ENCODE data around the gene DUSP22. TPM values are rescaled to one million over a fixed set of nuclear protein-coding genes. Genes with fewer than 3 reads are reported as not detected.

DUSP22 gene
- total RNA-seq, 1 experiment from 2014 or later = 25.0 TPM

DNA sequence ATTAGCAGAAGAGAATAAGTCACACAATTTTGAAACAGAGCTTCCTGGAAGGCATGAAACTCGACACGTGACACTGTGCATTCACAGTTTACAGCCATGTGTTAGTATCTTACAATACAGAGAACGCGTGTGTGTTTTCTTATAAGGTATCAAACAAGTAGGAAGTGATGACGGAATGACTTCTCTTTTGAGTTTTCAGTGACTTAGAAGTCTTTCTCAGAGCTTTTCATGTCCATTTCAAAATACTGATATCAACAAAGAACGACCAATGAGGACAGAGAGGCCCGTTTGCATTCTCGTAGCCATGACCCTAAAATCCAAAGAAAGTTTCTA, 36.6 kb upstream of the DUSP22 start:
- no peaks in the 10 kb centered on the region for H3K36me3 Mint-ChIP-seq (ENCODE audit: insufficient read depth in 1 of 3, low read depth in 3 of 3)
- no peak overlapping the region for H3K4me3 Mint-ChIP-seq
- Histone ChIP-seq H2BK12ac (ENCODE audit: insufficient read length, low read depth, low read length) (no peak overlapping the region), H2BK5ac (ENCODE audit: insufficient read length, low read length) (no peak overlapping the region), H2BK15ac (ENCODE audit: low read depth, low read length) (no peak overlapping the region), H3K4me1 (ENCODE audit: insufficient read depth, low read length) (no peaks in the 10 kb centered on the region), H2BK20ac (ENCODE audit: low read depth, low read length, poor library complexity, severe bottlenecking) (no peak overlapping the region), H2BK120ac (ENCODE audit: low read depth, low read length, poor library complexity, severe bottlenecking) (no peak overlapping the region), H2AK5ac (ENCODE audit: insufficient read length, low read length) (no peak overlapping the region), H3K23ac (ENCODE audit: insufficient read length, low read depth, low read length) (no peak overlapping the region), H3K9ac (ENCODE audit: extremely low read depth, insufficient read length, low read length) (no peak overlapping the region), H3K56ac (ENCODE audit: insufficient read length, low read depth, low read length) (no peak overlapping the region), H3K79me2 (ENCODE audit: insufficient read depth, low read length) (no peaks in the 10 kb centered on the region), H3K23me2 (ENCODE audit: insufficient read length, low read depth, low read length, poor library complexity, severe bottlenecking) (no peaks in the 10 kb centered on the region), H3K79me1 (ENCODE audit: insufficient read depth, low read depth, low read length, poor library complexity, severe bottlenecking) (no peaks in the 10 kb centered on the region), H3K27ac (ENCODE audit: insufficient read length, low read depth, low read length) (no peak overlapping the region), H3K9me3 (ENCODE audit: control insufficient read depth, low read depth, low read length) (peaks cover 14% of the 10 kb centered on the region), H3K18ac (ENCODE audit: insufficient read length, low read depth, low read length) (no peak overlapping the region), H4K8ac (replicated peaks; ENCODE audit: insufficient read length, low read depth, low read length) (no peak overlapping the region), H3T11ph (ENCODE audit: low read length) (no peak overlapping the region), H2AFZ (ENCODE audit: low read length) (no peak overlapping the region), H3K4me2 (ENCODE audit: insufficient read depth, insufficient read length, low read length) (no peak overlapping the region), H3K14ac (ENCODE audit: insufficient read depth, low read length) (no peak overlapping the region), H4K5ac (ENCODE audit: insufficient read length, low read depth, low read length) (no peak overlapping the region), H3K4ac (ENCODE audit: low read depth, low read length) (no peak overlapping the region), H4K20me1 (ENCODE audit: control insufficient read depth, insufficient read depth, insufficient read length) (no peaks in the 10 kb centered on the region), H4K91ac (ENCODE audit: insufficient read length, low read depth, low read length) (no peak overlapping the region), H3K27me3 (ENCODE audit: insufficient read depth, low read length) (no peaks in the 10 kb centered on the region)
- no CpG with 5 or more reads among the region's 8 CpGs for WGBS (ENCODE audit: extremely low coverage, insufficient read length, low lambda C conversion rate)
- DNase-seq = no peak
- H3K4me1 Mint-ChIP-seq = no peaks in the 10 kb centered on the region
- TF ChIP-seq, protein P1, sequence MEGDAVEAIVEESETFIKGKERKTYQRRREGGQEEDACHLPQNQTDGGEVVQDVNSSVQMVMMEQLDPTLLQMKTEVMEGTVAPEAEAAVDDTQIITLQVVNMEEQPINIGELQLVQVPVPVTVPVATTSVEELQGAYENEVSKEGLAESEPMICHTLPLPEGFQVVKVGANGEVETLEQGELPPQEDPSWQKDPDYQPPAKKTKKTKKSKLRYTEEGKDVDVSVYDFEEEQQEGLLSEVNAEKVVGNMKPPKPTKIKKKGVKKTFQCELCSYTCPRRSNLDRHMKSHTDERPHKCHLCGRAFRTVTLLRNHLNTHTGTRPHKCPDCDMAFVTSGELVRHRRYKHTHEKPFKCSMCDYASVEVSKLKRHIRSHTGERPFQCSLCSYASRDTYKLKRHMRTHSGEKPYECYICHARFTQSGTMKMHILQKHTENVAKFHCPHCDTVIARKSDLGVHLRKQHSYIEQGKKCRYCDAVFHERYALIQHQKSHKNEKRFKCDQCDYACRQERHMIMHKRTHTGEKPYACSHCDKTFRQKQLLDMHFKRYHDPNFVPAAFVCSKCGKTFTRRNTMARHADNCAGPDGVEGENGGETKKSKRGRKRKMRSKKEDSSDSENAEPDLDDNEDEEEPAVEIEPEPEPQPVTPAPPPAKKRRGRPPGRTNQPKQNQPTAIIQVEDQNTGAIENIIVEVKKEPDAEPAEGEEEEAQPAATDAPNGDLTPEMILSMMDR (conservative IDR thresholded peaks at IDR 0.05) = no peak
- no peak overlapping the region for H3K27ac Mint-ChIP-seq
- no peaks in the 10 kb centered on the region for H3K27me3 Mint-ChIP-seq (ENCODE audit: low read depth)
- peaks cover 15 to 29% of the 10 kb centered on the region in 2 experiments; a peak in 4 of 5 replicates for H3K9me3 Mint-ChIP-seq

All from H9 (cell line).